ENCODE data around the gene CREB3L4.

GRCh38 chr1:153987621-153988020, 19.9 kb downstream of the CREB3L4 start:
- TF ChIP-seq EP300 (IDR thresholded peaks at IDR 0.05) = no peak
- TF ChIP-seq CTCF (IDR thresholded peaks at IDR 0.05) = no peak
- no peak for TF ChIP-seq POLR2A (IDR thresholded peaks at IDR 0.05)
- TF ChIP-seq POLR2AphosphoS5 (IDR thresholded peaks at IDR 0.05) = no peak
